Duodenal mucosa (tissue), 2 donors: ENCODE results near the gene UVRAG.

Source experiments
- H3K27ac ChIP-seq: one replicate; pipeline ENCODE4 v1.7.0; 2013; ENCODE audit warnings: low read depth, low read length
- H3K27me3 ChIP-seq, 2 donors: one replicate each; pipeline ENCODE4 v1.7.0; 2013; ENCODE audit warnings: low read length in 2 of 2, control low read depth in 1 of 2; ENCODE audit not compliant: insufficient read depth in 2 of 2, control insufficient read depth in 1 of 2
- H3K36me3 ChIP-seq, 2 donors: one replicate each; pipeline ENCODE4 v1.7.0; 2013; ENCODE audit warnings: low read length in 2 of 2, control low read depth in 1 of 2; ENCODE audit not compliant: insufficient read depth in 2 of 2, control insufficient read depth in 1 of 2
- H3K4me1 ChIP-seq, 2 donors: one replicate each; pipeline ENCODE4 v1.7.0; 2013; ENCODE audit warnings: low read length in 2 of 2, control low read depth in 1 of 2; ENCODE audit not compliant: insufficient read depth in 2 of 2, control insufficient read depth in 1 of 2
- H3K4me3 ChIP-seq, 2 donors: one replicate each; pipeline ENCODE4 v1.7.0; 2013; ENCODE audit warnings: low read length in 2 of 2, low read depth in 1 of 2
- H3K9ac ChIP-seq, 2 donors: one replicate each; pipeline ENCODE4 v1.7.0; 2013; ENCODE audit warnings: low read length in 2 of 2, low read depth in 1 of 2
- H3K9me3 ChIP-seq, 2 donors: one replicate each; pipeline ENCODE4 v1.7.0; 2013; ENCODE audit warnings: low read length in 2 of 2, control low read depth in 1 of 2; ENCODE audit not compliant: control insufficient read depth in 1 of 2

UVRAG gene

DNA sequence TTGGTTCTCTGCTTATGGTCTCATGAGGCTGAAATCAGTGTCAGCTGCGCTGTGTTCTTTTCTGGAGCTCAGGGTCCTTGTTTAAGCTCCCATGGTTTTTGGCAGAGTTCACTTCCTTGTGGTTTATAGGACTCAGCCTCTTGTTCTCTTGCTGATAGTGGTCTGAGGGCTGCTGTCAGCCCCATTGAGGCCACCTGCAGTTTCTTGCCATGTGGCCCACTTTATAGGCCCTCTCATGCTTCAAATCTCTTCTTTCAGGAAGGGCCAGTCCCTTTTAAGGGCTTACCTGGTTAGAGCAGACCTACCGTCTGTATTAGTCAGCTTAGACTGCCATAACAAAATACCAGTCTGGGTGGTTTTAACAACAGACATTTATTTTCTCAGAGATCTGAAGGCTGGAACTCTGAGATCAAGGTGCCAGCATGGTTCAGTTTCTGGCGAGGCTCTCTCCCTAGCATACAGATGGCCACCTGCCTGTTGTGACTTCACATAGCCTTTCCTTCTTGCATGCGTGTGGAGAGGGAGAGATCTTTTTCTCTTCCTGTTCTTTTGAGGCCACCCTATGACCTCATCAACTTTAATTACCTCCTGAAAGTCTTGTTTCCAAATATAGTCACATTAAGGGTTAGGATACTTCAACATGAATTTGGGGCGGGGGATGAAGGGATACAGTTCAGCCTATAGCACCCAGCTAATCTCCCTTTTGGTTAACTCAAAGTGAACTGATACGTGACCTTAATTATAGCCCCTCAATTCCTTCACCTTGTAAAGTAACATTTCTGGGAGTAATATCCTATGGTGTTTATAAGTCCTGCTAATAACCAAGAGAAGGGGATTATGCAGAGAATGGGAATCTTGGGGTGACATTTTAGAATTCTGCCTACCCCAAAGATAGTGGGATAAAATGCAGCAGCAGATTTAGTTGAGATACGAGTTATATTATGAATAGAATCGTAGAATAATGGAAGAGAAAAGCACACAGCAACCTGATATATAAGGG, 131.8 kb downstream of the UVRAG start:
- Histone ChIP-seq H3K9me3 (no peaks in the 10 kb centered on the region), H3K4me3 (no peak overlapping the region), H3K27ac (no peak overlapping the region), H3K4me1 (peaks cover 14 to 26% of the 10 kb centered on the region in 2 donors), H3K27me3 (no peaks in the 10 kb centered on the region), H3K9ac (no peak overlapping the region), H3K36me3 (no peaks in the 10 kb centered on the region)

DNA sequence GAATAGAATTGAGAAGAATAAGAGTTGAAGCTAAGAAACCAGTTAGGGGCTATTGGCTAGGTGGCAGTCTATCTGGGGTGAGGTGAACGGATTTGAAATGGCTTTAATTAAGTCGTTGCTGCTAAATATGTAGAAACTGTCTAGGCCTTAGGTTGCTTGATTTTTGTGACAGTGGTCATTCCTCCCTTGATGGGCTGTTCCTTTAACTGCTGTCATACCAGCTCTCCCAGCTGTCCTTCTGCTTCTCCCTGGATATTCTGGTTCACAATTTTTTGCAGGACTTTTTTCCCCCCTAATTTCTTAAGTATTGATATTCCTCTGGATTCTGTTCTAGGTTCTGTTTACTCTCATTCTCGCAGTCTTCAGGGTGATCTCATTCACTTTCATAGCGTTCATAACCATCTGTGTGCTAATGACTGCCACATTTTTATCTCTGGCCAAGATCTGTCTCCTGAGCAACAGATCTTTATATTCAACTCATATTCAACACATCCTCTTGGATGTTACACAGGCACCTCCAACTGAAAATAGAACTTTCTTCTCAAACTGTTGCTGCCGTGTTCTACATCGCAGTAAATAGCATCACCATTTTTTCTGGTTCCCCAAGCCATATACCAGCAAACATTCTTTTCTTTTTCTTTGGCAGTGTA, 134.1 kb downstream of the UVRAG start:
- Histone ChIP-seq H3K4me1 (peaks cover 14 to 21% of the 10 kb centered on the region in 2 donors), H3K27ac (no peak overlapping the region), H3K9me3 (no peaks in the 10 kb centered on the region), H3K27me3 (no peaks in the 10 kb centered on the region), H3K4me3 (no peak overlapping the region), H3K9ac (no peak overlapping the region), H3K36me3 (no peaks in the 10 kb centered on the region)

DNA sequence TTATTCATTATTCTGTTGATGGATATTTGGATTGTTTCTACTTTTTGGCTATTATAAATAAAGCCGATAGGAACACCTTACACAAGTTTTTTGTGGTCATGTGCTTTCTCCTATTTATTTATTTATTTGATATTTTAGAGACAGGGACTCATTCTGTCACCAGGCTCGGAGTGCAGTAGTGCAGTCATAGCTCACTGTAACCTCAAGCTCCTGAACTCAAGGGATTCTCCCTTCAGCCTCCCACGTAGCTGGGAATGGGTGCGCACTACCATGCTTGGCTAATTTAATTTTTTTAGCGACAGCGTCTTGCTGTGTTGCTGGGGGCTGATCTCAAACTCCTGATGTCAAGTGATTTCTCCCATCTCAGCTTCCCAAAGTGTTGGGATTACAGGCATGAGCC, 135.1 kb downstream of the UVRAG start:
- H3K27ac ChIP-seq = no peak overlapping the region
- H3K36me3 ChIP-seq = no peaks in the 10 kb centered on the region
- no peaks in the 10 kb centered on the region for H3K27me3 ChIP-seq
- H3K9me3 ChIP-seq = no peaks in the 10 kb centered on the region
- no peak overlapping the region for H3K9ac ChIP-seq
- no peak overlapping the region for H3K4me3 ChIP-seq
- H3K4me1 ChIP-seq = peaks cover 14 to 19% of the 10 kb centered on the region in 2 donors

DNA sequence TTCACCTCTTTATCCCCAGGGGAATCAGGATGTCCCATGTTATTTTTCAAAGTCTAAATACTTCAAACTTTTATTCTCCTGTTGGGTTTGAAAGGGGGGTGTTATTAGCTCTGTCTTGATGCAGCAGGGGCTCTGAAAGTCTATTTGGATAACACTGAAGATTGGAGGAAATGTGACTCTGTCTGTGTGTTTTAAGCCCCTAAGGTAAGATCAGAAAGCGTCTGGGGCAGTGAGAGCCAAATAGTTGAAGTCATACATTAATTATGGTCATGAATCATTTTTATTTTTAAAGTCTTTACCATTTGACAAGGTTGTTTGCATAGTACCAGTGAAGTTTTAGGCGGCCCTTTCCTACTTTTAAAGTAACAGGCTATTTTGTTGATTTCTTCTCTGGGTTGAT, 139.0 kb downstream of the UVRAG start:
- no peak overlapping the region for H3K4me3 ChIP-seq
- H3K9ac ChIP-seq = no peak overlapping the region
- H3K4me1 ChIP-seq = peaks cover 0 to 4% of the 10 kb centered on the region in 2 donors
- no peak overlapping the region for H3K27ac ChIP-seq
- no peaks in the 10 kb centered on the region for H3K9me3 ChIP-seq
- no peaks in the 10 kb centered on the region for H3K36me3 ChIP-seq
- H3K27me3 ChIP-seq = no peaks in the 10 kb centered on the region

DNA sequence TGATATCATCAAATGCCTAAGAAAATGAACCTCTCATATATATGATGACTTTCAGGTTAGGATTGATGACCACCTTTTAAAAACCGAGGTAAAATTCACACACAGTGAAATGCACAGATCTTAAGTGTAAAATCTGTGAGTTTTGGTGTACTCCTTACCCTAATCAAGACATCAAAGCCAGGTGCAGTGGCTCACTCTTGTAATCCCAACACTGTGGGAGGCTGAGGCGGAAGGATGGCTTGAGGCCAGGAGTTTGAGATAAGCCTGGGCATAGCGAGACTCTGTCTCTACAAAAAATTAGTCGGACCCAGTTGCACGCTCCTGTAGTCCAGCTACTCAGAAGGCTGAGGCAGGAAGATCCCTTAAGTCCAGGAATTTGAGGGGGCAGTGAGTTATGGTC, 140.4 kb downstream of the UVRAG start:
- Histone ChIP-seq H3K9me3 (no peaks in the 10 kb centered on the region), H3K27ac (no peak overlapping the region), H3K9ac (no peak overlapping the region), H3K4me3 (no peak overlapping the region), H3K27me3 (no peaks in the 10 kb centered on the region), H3K4me1 (peaks cover 0 to 4% of the 10 kb centered on the region in 2 donors), H3K36me3 (no peaks in the 10 kb centered on the region)

DNA sequence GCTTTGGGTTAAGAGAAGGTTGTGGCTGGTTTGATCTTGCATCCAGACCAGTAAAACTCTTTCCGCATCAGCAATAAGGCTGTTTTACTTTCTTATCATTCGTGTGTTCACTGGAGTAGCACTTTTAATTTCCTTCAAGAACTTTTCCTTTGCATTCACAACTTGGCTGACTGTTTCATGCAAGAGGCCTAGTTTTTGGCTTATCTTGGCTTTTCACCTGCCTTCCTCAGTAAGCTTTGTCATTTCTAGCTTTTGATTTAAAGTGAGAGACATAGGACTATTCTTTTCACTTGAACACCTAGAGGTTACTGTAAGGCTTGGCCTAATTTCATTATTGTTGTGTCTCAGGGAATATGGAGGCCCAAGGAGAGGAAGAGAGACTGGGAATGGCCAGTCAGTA, 144.5 kb downstream of the UVRAG start:
- no peaks in the 10 kb centered on the region for H3K9me3 ChIP-seq
- H3K4me1 ChIP-seq = no peaks in the 10 kb centered on the region
- no peaks in the 10 kb centered on the region for H3K36me3 ChIP-seq
- no peaks in the 10 kb centered on the region for H3K27me3 ChIP-seq
- H3K9ac ChIP-seq = no peak overlapping the region
- no peak overlapping the region for H3K27ac ChIP-seq
- no peak overlapping the region for H3K4me3 ChIP-seq

DNA sequence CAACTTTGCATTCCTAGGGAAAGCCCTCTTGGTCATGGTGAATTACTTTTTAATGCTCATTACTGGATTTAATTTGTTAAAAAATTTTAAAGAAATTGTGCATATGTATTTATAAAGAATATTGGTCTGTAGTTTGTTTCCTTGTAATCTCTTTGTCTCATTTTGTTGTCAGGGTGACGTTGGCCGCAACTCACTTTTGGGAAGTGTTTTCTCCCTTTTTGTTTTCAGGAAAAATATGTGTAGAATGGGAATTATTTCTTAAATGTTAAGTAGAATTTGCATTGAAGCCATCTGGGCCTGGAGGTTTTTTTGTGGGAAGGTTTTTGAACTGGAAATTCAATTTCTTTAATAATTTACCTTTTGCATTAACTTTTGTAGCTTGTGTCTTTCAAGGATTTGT, 149.1 kb downstream of the UVRAG start:
- Histone ChIP-seq H3K4me1 (no peaks in the 10 kb centered on the region), H3K9me3 (no peaks in the 10 kb centered on the region), H3K4me3 (no peak overlapping the region), H3K9ac (no peak overlapping the region), H3K27ac (no peak overlapping the region), H3K36me3 (no peaks in the 10 kb centered on the region), H3K27me3 (no peaks in the 10 kb centered on the region)

DNA sequence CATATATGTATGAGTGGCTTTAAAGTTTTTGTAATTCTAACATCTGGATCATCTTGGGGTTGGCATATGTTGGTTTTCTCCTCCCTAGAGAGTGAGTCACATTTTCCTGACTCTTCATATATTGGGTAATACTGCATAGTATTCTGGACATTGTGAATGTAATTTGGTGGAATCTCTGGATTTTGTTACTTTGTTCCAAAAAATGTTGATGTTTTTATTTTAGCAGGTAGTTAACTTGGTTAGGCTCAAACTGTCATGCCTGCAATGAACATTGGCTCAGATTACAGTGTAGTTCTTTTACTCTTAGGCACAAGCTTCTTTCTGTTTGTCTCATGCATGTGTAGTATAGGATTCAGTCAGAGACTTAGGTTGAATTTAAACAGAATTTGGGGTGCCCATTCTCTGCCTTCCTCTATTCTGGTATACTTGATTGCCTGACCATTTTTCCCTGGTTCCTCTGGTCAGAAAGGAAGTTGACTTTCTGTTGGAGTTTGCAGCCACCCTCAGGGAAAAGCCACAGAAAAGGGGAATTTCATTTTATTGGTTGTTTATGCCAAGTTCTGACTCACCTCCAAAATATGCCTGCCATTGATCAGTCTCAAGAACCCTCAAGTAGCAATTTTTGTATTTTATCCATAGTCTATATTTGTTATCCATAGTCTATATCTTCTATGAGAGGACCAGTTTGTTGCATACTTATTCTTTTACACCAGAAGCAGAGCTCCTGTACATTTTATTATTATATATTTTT, 151.7 kb downstream of the UVRAG start:
- Histone ChIP-seq H3K9ac (no peak overlapping the region), H3K27me3 (no peaks in the 10 kb centered on the region), H3K36me3 (no peaks in the 10 kb centered on the region), H3K9me3 (no peaks in the 10 kb centered on the region), H3K27ac (no peak overlapping the region), H3K4me1 (peaks cover 0 to 3% of the 10 kb centered on the region in 2 donors), H3K4me3 (no peak overlapping the region)

DNA sequence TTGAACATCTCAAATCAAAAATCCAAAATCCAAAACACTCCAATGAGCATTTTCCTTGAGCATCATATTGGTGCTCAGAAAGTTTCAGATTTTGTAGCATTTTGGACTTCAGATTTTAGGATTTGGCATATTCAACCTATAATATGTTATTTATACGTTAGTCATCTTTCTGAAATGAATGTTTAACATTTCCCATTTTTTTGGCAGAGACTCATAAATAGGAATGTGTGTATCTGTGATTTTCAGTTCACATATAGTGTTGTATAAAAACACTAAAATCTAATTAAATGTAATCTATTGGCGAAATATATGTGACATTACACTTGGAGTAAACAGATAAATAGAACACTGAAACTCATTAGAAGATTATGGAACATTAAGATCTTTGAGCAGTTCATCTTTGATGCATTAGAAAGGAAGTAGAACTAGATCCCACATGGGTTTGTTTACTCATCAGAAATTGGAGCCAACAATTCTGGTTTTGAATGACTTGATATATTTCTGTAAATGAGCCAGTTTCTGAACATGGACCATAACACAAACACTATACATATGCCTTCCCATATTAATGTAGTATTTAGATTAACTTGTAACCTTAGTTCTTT, 153.1 kb downstream of the UVRAG start:
- Histone ChIP-seq H3K4me3 (no peak overlapping the region), H3K9me3 (peaks cover 0 to 8% of the 10 kb centered on the region in 2 donors), H3K9ac (no peak overlapping the region), H3K27ac (no peak overlapping the region), H3K4me1 (peaks cover 0 to 3% of the 10 kb centered on the region in 2 donors), H3K27me3 (no peaks in the 10 kb centered on the region), H3K36me3 (no peaks in the 10 kb centered on the region)
